GM12878 (cell line): ENCODE measurements around the gene LRRC75A. TPM values are rescaled to one million over a fixed set of nuclear protein-coding genes. Genes with fewer than 3 reads are reported as not detected.

ENCODE experiments used
- ASH2L ChIP-seq: fragments of 300-600, 200-600 bp; sonication (generic); IDR thresholded peaks from 2 replicates; pipeline ENCODE4 v1.6.1; 2017; ENCODE audit warnings: low read depth, mild to moderate bottlenecking, borderline replicate concordance
- ATF7 ChIP-seq: fragments of 450-650 bp; IDR thresholded peaks from 2 replicates; pipeline ENCODE4 v1.6.1; 2016; ENCODE audit warnings: low read depth, mild to moderate bottlenecking
- CBX5 ChIP-seq: sonication (generic); IDR thresholded peaks from 2 replicates; pipeline ENCODE4 v1.6.1; 2016; ENCODE audit warnings: low read depth, moderate library complexity, mild to moderate bottlenecking, inconsistent platforms
- FOXM1 ChIP-seq: IDR thresholded peaks from 2 replicates; pipeline ENCODE4 v1.6.1; 2012; ENCODE audit warnings: low read depth, mild to moderate bottlenecking, inconsistent platforms, low read length, moderate library complexity
- GATAD2B ChIP-seq: fragments of 450-650 bp; conservative IDR thresholded peaks from 2 replicates; pipeline ENCODE4 v1.6.1; 2017; ENCODE audit warnings: low read depth, mild to moderate bottlenecking, moderate library complexity
- HCFC1 ChIP-seq: fragments of 150-350 bp; IDR thresholded peaks from 2 replicates; pipeline ENCODE4 v1.6.1; 2014; ENCODE audit warnings: low read length
- IKZF2 ChIP-seq, 2 experiments: fragments of 450-650 bp; IDR thresholded peaks; 2 replicates each; pipeline ENCODE4 v1.6.1; 2017; ENCODE audit warnings: mild to moderate bottlenecking in 2 of 2, moderate library complexity in 2 of 2
- MTA2 ChIP-seq: fragments of 450-650 bp; IDR thresholded peaks from 2 replicates; pipeline ENCODE4 v1.6.1; 2016; ENCODE audit warnings: low read depth, mild to moderate bottlenecking, moderate library complexity
- NR2F1 ChIP-seq: fragments of 450-650 bp; conservative IDR thresholded peaks from 2 replicates; pipeline ENCODE4 v1.6.1; 2017; ENCODE audit warnings: mild to moderate bottlenecking
- PML ChIP-seq: IDR thresholded peaks from 2 replicates; pipeline ENCODE4 v1.6.1; 2012; ENCODE audit warnings: low read length, inconsistent platforms
- POLR2A ChIP-seq: IDR thresholded peaks from 2 replicates; pipeline ENCODE4 v1.6.1; 2011; ENCODE audit warnings: low read depth, mild to moderate bottlenecking, low read length
- POLR2AphosphoS5 ChIP-seq: IDR thresholded peaks from 2 replicates; pipeline ENCODE4 v1.6.1; 2011; ENCODE audit warnings: mild to moderate bottlenecking, low read length, inconsistent platforms
- RAD21 ChIP-seq: IDR thresholded peaks from 2 replicates; pipeline ENCODE4 v1.6.1; 2011; ENCODE audit warnings: mild to moderate bottlenecking, low read depth, low read length, moderate library complexity; ENCODE audit not compliant: insufficient read depth
- RELA ChIP-seq: fragments of 450-650 bp; IDR thresholded peaks from 2 replicates; pipeline ENCODE4 v1.8.0; 2014; ENCODE audit warnings: borderline replicate concordance; ENCODE audit not compliant: partially characterized antibody
- SIX5 ChIP-seq: IDR thresholded peaks from 2 replicates; pipeline ENCODE4 v1.6.1; 2011; ENCODE audit warnings: mild to moderate bottlenecking, low read depth, low read length, moderate library complexity; ENCODE audit not compliant: severe bottlenecking
- SP1 ChIP-seq: IDR thresholded peaks from one replicate; pipeline ENCODE4 v1.6.1; 2011; ENCODE audit warnings: low read depth, low read length
- STAT1 ChIP-seq: fragments of 450-650 bp; conservative IDR thresholded peaks from 2 replicates; pipeline ENCODE4 v1.6.1; 2014; ENCODE audit warnings: antibody characterized with exemption, mild to moderate bottlenecking
- TAF1 ChIP-seq: IDR thresholded peaks from 2 replicates; pipeline ENCODE4 v1.6.1; 2011; ENCODE audit warnings: mild to moderate bottlenecking, low read depth, low read length, borderline replicate concordance
- YY1 ChIP-seq: IDR thresholded peaks from 2 replicates; pipeline ENCODE4 v1.6.1; 2011; ENCODE audit warnings: low read depth, mild to moderate bottlenecking, low read length
- ZBTB33 ChIP-seq: fragments of 450-650 bp; IDR thresholded peaks from 2 replicates; pipeline ENCODE4 v1.6.1; 2017; ENCODE audit warnings: mild to moderate bottlenecking
- ZNF207 ChIP-seq: fragments of 450-650 bp; IDR thresholded peaks from 2 replicates; pipeline ENCODE4 v1.6.1; 2014; ENCODE audit warnings: antibody characterized with exemption, mild to moderate bottlenecking, borderline replicate concordance
- ZNF24 ChIP-seq: fragments of 450-650 bp; IDR thresholded peaks from 2 replicates; pipeline ENCODE4 v1.6.1; 2017; ENCODE audit warnings: antibody characterized with exemption, mild to moderate bottlenecking
- ZNF384 ChIP-seq: IDR thresholded peaks from 2 replicates; pipeline ENCODE4 v1.6.1; 2012; ENCODE audit warnings: low read depth, mild to moderate bottlenecking, low read length, improper control_type of control experiment, borderline replicate concordance
- ZNF687 ChIP-seq: fragments of 450-650 bp; IDR thresholded peaks from 2 replicates; pipeline ENCODE4 v1.6.1; 2017; ENCODE audit warnings: mild to moderate bottlenecking, moderate library complexity
- polyA plus RNA-seq, 11 experiments: library from polyadenylated mRNA; depleted of rRNA in 4 of 11; unstranded in 6 of 11; stranded (reverse) in 5 of 11; fragments of >200 nt; fragmentation: Nextera tagmentation in 4 of 11; fragmentation: Illumina TruSeq in 1 of 11; extraction: Ambion mirVana in 4 of 11; extraction: Trizol in 1 of 11; gene quantifications; 1 replicate in 1 of 11; 2 replicates in 10 of 11; pipeline versions ENCODE4 v1.2.1 to v1.2.3, GENCODE V29; 2011 to 2016; ENCODE audit warnings: inconsistent platforms in 2 of 11, missing spikeins in 2 of 11, low read depth in 1 of 11
- total RNA-seq, 4 experiments: library from RNA; depleted of rRNA in 3 of 4; stranded (reverse); fragments of >200 nt in 3 of 4; fragmentation: Illumina TruSeq in 1 of 4; extraction: Trizol in 1 of 4; gene quantifications; 2 replicates each; pipeline versions ENCODE4 v1.2.1 to v1.2.3, GENCODE V29; 2013 to 2021
- TF ChIP-seq, protein P1 (sequence below): fragments of 450-650 bp; IDR thresholded peaks from 2 replicates; pipeline ENCODE4 v1.6.1; 2016; ENCODE audit warnings: mild to moderate bottlenecking

The LRRC75A gene
- total and polyA plus RNA-seq, 10 of the 15 experiments (the other 5 are each of a cell fraction or from before 2014, with no cell fraction given): 0.01 to 1.3 (median 0.09) TPM; not detected in 2

DNA sequence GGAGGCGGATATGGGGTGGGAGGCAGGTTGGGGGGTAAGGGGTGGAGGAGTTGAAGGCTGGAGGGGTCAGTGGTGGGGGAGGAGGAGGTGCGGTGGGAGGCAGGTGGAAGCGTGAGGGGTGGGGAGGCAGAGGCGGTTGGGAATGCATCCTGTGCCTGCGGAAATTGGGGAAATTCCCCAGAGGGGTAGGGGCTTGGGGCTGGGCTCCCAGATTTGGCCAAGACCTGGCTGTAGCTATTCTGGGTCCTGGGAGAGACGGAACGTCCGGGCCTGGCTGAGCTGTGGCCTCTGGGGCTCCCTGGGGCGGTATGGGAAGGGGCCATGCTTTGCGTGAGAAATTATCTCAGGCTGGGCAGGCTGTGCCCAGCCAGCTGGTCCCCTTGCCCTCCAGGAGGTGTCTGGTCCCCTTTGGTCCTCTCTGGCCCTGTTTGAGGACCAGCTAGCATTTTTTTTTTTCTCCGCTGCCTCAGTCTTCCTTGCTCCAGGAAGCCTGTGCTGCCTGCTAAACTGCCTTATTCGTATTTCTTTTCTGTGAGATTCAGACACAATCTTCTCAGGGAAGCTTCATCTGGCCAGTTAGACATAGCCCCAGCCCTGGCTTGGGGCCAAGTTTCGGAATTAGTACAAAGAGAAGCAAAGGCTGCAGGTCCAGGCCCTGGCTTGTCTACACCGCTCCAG is 83.9 kb downstream of the LRRC75A start (continued):
- TF ChIP-seq ZNF687 (peak; percentile 43; the same call in 1 of the 2 replicates), CBX5 (peak; percentile 60; the same call in 1 of the 2 replicates), ZNF207 (peak; percentile 76; the same call in 1 of the 2 replicates), ATF7 (0 out of 2 replicates have a peak, but pooled peaks have one; percentile 11), FOXM1 (0 out of 2 replicates have a peak, but pooled peaks have one; percentile 46), HCFC1 (no peak), POLR2AphosphoS5 (peak; percentile 86), PML (peak; percentile 75), MTA2 (0 out of 2 replicates have a peak, but pooled peaks have one; percentile 14), ZNF384 (peak; percentile 44; the same call in 1 of the 2 replicates), TAF1 (peak; percentile 47; the same call in 1 of the 2 replicates), SIX5 (no peak), NR2F1 (no peak), POLR2A (no peak; the same call in 1 of the 2 replicates), GATAD2B (peak; percentile 100), STAT1 (peak; percentile 71; the same call in 1 of the 2 replicates), ZBTB33 (no peak), SP1 (no peak), RELA (peak; percentile 51), YY1 (peak; percentile 31; the same call in 1 of the 2 replicates), RAD21 (peak; percentile 13; the same call in 1 of the 2 replicates), IKZF2 (IDR thresholded peaks at IDR 0.05) (peak; percentile 73 to 78; a peak in 3 of 4 replicates), ZNF24 (peak; percentile 18; the same call in 1 of the 2 replicates), ASH2L (no peak)
- TF ChIP-seq, protein P1, sequence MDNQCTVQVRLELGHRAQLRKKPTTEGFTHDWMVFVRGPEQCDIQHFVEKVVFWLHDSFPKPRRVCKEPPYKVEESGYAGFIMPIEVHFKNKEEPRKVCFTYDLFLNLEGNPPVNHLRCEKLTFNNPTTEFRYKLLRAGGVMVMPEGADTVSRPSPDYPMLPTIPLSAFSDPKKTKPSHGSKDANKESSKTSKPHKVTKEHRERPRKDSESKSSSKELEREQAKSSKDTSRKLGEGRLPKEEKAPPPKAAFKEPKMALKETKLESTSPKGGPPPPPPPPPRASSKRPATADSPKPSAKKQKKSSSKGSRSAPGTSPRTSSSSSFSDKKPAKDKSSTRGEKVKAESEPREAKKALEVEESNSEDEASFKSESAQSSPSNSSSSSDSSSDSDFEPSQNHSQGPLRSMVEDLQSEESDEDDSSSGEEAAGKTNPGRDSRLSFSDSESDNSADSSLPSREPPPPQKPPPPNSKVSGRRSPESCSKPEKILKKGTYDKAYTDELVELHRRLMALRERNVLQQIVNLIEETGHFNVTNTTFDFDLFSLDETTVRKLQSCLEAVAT: peak; percentile 59
